ENCODE data around the gene TEX11.

The TEX11 gene

GRCh38 chrX:70553516-70553915 lies 355.0 kb downstream of the TEX11 start:
- Histone ChIP-seq H3K4me1 (ENCODE audit: control insufficient read depth, insufficient read depth, low read depth, low read length) (no peaks in the 10 kb centered on the region), H3K79me1 (replicated peaks; ENCODE audit: low read length, poor library complexity, severe bottlenecking) (no peaks in the 10 kb centered on the region), H3K36me3 (ENCODE audit: control insufficient read depth in 1 of 2, insufficient read depth in 2 of 2, low read depth in 1 of 2, low read length in 2 of 2) (no peaks in the 10 kb centered on the region), H4K8ac (ENCODE audit: low read length) (no peak overlapping the region), H2BK12ac (ENCODE audit: low read length in 2 of 2) (no peak overlapping the region), H3K9me3 (ENCODE audit: control insufficient read depth, low read length) (peaks cover 5% of the 10 kb centered on the region), H2BK15ac (ENCODE audit: low read depth, poor library complexity, severe bottlenecking) (no peak overlapping the region), H2AK5ac (ENCODE audit: low read length, severe bottlenecking) (no peak overlapping the region), H3K14ac (ENCODE audit: low read length in 2 of 2) (no peak overlapping the region), H2BK120ac (ENCODE audit: low read depth, low read length) (no peak overlapping the region), H3K27ac (ENCODE audit: low read length, poor library complexity, severe bottlenecking) (no peak overlapping the region), H3K9ac (ENCODE audit: low read length) (no peak overlapping the region), H3K18ac (ENCODE audit: low read depth in 1 of 2, low read length in 2 of 2) (no peak overlapping the region), H3K27me3 (ENCODE audit: control insufficient read depth in 1 of 2, insufficient read depth in 1 of 2, low read length in 2 of 2) (peaks cover 0 to 27% of the 10 kb centered on the region in 2 experiments), H3K23ac (ENCODE audit: low read length in 2 of 2) (no peak overlapping the region), H2AFZ (ENCODE audit: low read depth, low read length) (no peak overlapping the region), H4K91ac (ENCODE audit: low read length) (no peak overlapping the region), H2BK5ac (ENCODE audit: low read depth, low read length, poor library complexity, severe bottlenecking) (no peak overlapping the region), H3K4ac (ENCODE audit: low read depth in 1 of 2, low read length in 2 of 2) (no peak overlapping the region), H3K4me2 (ENCODE audit: low read length, poor library complexity, severe bottlenecking) (no peak overlapping the region), H3K4me3 (ENCODE audit: insufficient read depth in 1 of 2, low read depth in 1 of 2, low read length in 2 of 2) (no peak overlapping the region)
- no peak for DNase-seq
- no CpG with 5 or more reads among the region's 1 CpG for WGBS

DNA sequence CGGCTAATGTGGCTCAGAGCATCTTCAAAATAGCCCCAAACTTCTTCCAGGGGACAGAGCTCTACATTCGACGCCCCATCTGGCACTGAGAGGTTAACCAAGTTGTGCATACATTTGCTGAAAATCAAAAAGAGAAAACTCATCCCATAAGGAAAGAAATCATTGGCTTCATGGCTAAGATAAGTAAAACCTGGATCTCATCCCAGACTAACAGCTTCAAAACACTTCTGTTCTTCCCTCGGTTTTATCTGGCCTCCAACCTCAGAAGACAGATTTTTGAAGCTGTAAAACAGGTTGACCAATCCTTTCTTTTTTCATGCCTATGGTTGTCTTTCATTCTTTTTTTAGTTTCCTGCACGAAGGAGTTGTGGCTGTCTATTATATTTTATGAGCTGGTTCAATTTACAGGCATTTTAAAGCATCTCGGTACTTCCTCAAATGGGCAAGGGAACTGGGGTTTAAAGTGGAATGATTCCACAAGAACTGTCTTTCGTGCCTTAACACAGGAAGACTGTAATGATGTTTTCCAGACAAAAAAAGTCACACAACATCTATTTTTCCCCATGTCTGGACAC lies 356.3 kb downstream of the TEX11 start:
- H4K91ac ChIP-seq (ENCODE audit: low read length), result no peak overlapping the region
- H3K18ac ChIP-seq (ENCODE audit: low read depth in 1 of 2, low read length in 2 of 2), result no peak overlapping the region
- H2BK120ac ChIP-seq (ENCODE audit: low read depth, low read length), result no peak overlapping the region
- no peaks in the 10 kb centered on the region for H3K36me3 ChIP-seq (ENCODE audit: control insufficient read depth in 1 of 2, insufficient read depth in 2 of 2, low read depth in 1 of 2, low read length in 2 of 2)
- no peak overlapping the region for H3K4me2 ChIP-seq (ENCODE audit: low read length, poor library complexity, severe bottlenecking)
- no peak overlapping the region for H4K8ac ChIP-seq (ENCODE audit: low read length)
- H3K4ac ChIP-seq (ENCODE audit: low read depth in 1 of 2, low read length in 2 of 2), result no peak overlapping the region
- H3K79me1 ChIP-seq (replicated peaks; ENCODE audit: low read length, poor library complexity, severe bottlenecking), result no peaks in the 10 kb centered on the region
- H3K4me1 ChIP-seq (ENCODE audit: control insufficient read depth, insufficient read depth, low read depth, low read length), result no peaks in the 10 kb centered on the region
- no peak for DNase-seq
- H3K9me3 ChIP-seq (ENCODE audit: control insufficient read depth, low read length), result no peaks in the 10 kb centered on the region
- 85% methylated on average over 4 of the region's 7 CpGs for WGBS
- H3K23ac ChIP-seq (ENCODE audit: low read length in 2 of 2), result no peak overlapping the region
- no peak overlapping the region for H3K27ac ChIP-seq (ENCODE audit: low read length, poor library complexity, severe bottlenecking)
- no peak overlapping the region for H2BK15ac ChIP-seq (ENCODE audit: low read depth, poor library complexity, severe bottlenecking)
- no peak overlapping the region for H2AFZ ChIP-seq (ENCODE audit: low read depth, low read length)
- H3K4me3 ChIP-seq (ENCODE audit: insufficient read depth in 1 of 2, low read depth in 1 of 2, low read length in 2 of 2), result no peak overlapping the region
- no peak overlapping the region for H2BK12ac ChIP-seq (ENCODE audit: low read length in 2 of 2)
- H3K14ac ChIP-seq (ENCODE audit: low read length in 2 of 2), result no peak overlapping the region
- no peak overlapping the region for H2BK5ac ChIP-seq (ENCODE audit: low read depth, low read length, poor library complexity, severe bottlenecking)
- H3K9ac ChIP-seq (ENCODE audit: low read length), result no peak overlapping the region
- H2AK5ac ChIP-seq (ENCODE audit: low read length, severe bottlenecking), result no peak overlapping the region
- peaks cover 0 to 29% of the 10 kb centered on the region in 2 experiments for H3K27me3 ChIP-seq (ENCODE audit: control insufficient read depth in 1 of 2, insufficient read depth in 1 of 2, low read length in 2 of 2)

DNA sequence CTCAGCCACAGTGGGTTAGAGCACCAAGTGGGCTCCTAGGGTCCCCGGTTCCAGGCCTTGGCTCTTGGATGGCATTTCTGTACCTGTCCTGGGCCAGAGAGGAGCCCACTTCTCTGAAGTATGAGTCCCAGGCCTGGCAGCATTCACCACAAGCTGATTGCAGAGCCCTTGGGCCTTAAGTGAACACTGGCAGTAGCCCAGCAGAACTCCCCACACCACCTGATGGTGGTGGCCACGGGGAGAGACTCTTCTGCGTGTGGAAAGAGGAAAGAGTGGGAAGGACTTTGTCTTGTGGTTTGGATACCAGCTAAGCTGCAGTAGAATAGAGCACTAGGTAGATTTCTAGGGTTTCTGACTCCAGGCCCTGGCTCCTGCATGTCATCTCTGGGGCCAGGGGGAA lies 359.1 kb downstream of the TEX11 start:
- no peaks in the 10 kb centered on the region for H3K36me3 ChIP-seq (ENCODE audit: control insufficient read depth in 1 of 2, insufficient read depth in 2 of 2, low read depth in 1 of 2, low read length in 2 of 2)
- no peak overlapping the region for H3K23ac ChIP-seq (ENCODE audit: low read length in 2 of 2)
- no peak overlapping the region for H3K14ac ChIP-seq (ENCODE audit: low read length in 2 of 2)
- no peak overlapping the region for H3K9ac ChIP-seq (ENCODE audit: low read length)
- DNase-seq, result no peak
- no peak overlapping the region for H2AFZ ChIP-seq (ENCODE audit: low read depth, low read length)
- no peak overlapping the region for H2BK15ac ChIP-seq (ENCODE audit: low read depth, poor library complexity, severe bottlenecking)
- no peak overlapping the region for H2BK12ac ChIP-seq (ENCODE audit: low read length in 2 of 2)
- H3K27me3 ChIP-seq (ENCODE audit: control insufficient read depth in 1 of 2, insufficient read depth in 1 of 2, low read length in 2 of 2), result peaks cover 0 to 27% of the 10 kb centered on the region in 2 experiments
- H3K27ac ChIP-seq (ENCODE audit: low read length, poor library complexity, severe bottlenecking), result no peak overlapping the region
- no peaks in the 10 kb centered on the region for H3K4me1 ChIP-seq (ENCODE audit: control insufficient read depth, insufficient read depth, low read depth, low read length)
- no peak overlapping the region for H2BK120ac ChIP-seq (ENCODE audit: low read depth, low read length)
- no peaks in the 10 kb centered on the region for H3K9me3 ChIP-seq (ENCODE audit: control insufficient read depth, low read length)
- H3K4me3 ChIP-seq (ENCODE audit: insufficient read depth in 1 of 2, low read depth in 1 of 2, low read length in 2 of 2), result no peak overlapping the region
- H3K79me1 ChIP-seq (replicated peaks; ENCODE audit: low read length, poor library complexity, severe bottlenecking), result no peaks in the 10 kb centered on the region
- no peak overlapping the region for H2AK5ac ChIP-seq (ENCODE audit: low read length, severe bottlenecking)
- no peak overlapping the region for H4K8ac ChIP-seq (ENCODE audit: low read length)
- H3K18ac ChIP-seq (ENCODE audit: low read depth in 1 of 2, low read length in 2 of 2), result no peak overlapping the region
- H4K91ac ChIP-seq (ENCODE audit: low read length), result no peak overlapping the region
- H2BK5ac ChIP-seq (ENCODE audit: low read depth, low read length, poor library complexity, severe bottlenecking), result no peak overlapping the region
- no peak overlapping the region for H3K4me2 ChIP-seq (ENCODE audit: low read length, poor library complexity, severe bottlenecking)
- WGBS, result 72% methylated on average over 2 of the region's 3 CpGs
- no peak overlapping the region for H3K4ac ChIP-seq (ENCODE audit: low read depth in 1 of 2, low read length in 2 of 2)

DNA sequence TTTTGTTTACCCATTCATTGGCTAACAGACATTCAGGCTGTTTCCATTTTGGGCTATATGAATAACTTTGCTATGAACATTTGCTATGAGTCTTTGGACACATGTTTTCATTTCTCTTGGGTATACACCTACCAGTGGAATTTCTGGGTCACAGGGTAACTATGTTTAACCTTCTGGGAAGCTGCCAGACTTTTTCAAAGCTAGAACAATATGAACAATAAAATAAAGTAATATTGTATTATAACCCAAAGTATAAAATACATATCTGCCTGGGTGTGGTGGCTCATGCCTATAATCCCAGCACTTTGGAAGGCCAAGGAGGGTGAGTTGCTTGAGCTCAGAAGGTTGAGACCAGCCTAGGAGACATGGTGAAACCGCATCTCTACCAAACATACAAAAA lies 373.3 kb downstream of the TEX11 start:
- Histone ChIP-seq H3K4me2 (ENCODE audit: low read length, poor library complexity, severe bottlenecking) (no peak overlapping the region), H3K9me3 (ENCODE audit: control insufficient read depth, low read length) (no peaks in the 10 kb centered on the region), H3K4ac (ENCODE audit: low read depth in 1 of 2, low read length in 2 of 2) (no peak overlapping the region), H3K14ac (ENCODE audit: low read length in 2 of 2) (no peak overlapping the region), H4K8ac (ENCODE audit: low read length) (no peak overlapping the region), H2BK120ac (ENCODE audit: low read depth, low read length) (no peak overlapping the region), H3K79me1 (replicated peaks; ENCODE audit: low read length, poor library complexity, severe bottlenecking) (no peaks in the 10 kb centered on the region), H3K4me3 (ENCODE audit: insufficient read depth in 1 of 2, low read depth in 1 of 2, low read length in 2 of 2) (no peak overlapping the region), H2BK15ac (ENCODE audit: low read depth, poor library complexity, severe bottlenecking) (no peak overlapping the region), H3K36me3 (ENCODE audit: control insufficient read depth in 1 of 2, insufficient read depth in 2 of 2, low read depth in 1 of 2, low read length in 2 of 2) (no peaks in the 10 kb centered on the region), H3K18ac (ENCODE audit: low read depth in 1 of 2, low read length in 2 of 2) (no peak overlapping the region), H3K4me1 (ENCODE audit: control insufficient read depth, insufficient read depth, low read depth, low read length) (no peaks in the 10 kb centered on the region), H3K27ac (ENCODE audit: low read length, poor library complexity, severe bottlenecking) (no peak overlapping the region), H3K9ac (ENCODE audit: low read length) (no peak overlapping the region), H3K27me3 (ENCODE audit: control insufficient read depth in 1 of 2, insufficient read depth in 1 of 2, low read length in 2 of 2) (peaks cover 0 to 53% of the 10 kb centered on the region in 2 experiments), H4K91ac (ENCODE audit: low read length) (no peak overlapping the region), H3K23ac (ENCODE audit: low read length in 2 of 2) (no peak overlapping the region), H2AK5ac (ENCODE audit: low read length, severe bottlenecking) (no peak overlapping the region), H2AFZ (ENCODE audit: low read depth, low read length) (no peak overlapping the region), H2BK12ac (ENCODE audit: low read length in 2 of 2) (no peak overlapping the region), H2BK5ac (ENCODE audit: low read depth, low read length, poor library complexity, severe bottlenecking) (no peak overlapping the region)
- no peak for DNase-seq
- WGBS, result no CpG with 5 or more reads among the region's 1 CpG

Data from mesenchymal stem cell (in vitro differentiated cells and primary cell).